H9 (cell line): Measurements from ENCODE around the gene DNASE1L3. TPM values are rescaled to one million over a fixed set of nuclear protein-coding genes. Genes with fewer than 3 reads are reported as not detected.

Source experiments
- DNase-seq: peaks from one replicate; pipeline ENCODE4 v3.0.0-alpha.2; 2017
- H2AFZ ChIP-seq: one replicate; pipeline ENCODE4 v1.6.1; 2013; ENCODE audit warnings: mild to moderate bottlenecking, low read length, control low read depth, moderate library complexity
- H2AK5ac ChIP-seq: 2 replicates; pipeline ENCODE4 v1.6.1; 2013; ENCODE audit warnings: low read length, control low read depth, mixed read lengths; ENCODE audit not compliant: insufficient read length
- H2BK120ac ChIP-seq: one replicate; pipeline ENCODE4 v1.6.1; 2013; ENCODE audit warnings: low read depth, mild to moderate bottlenecking, low read length, control low read depth, inconsistent platforms; ENCODE audit not compliant: poor library complexity, severe bottlenecking
- H2BK12ac ChIP-seq: 2 replicates; pipeline ENCODE4 v1.6.1; 2013; ENCODE audit warnings: low read length, control low read depth, mixed read lengths, low read depth; ENCODE audit not compliant: insufficient read length
- H2BK15ac ChIP-seq: 2 replicates; pipeline ENCODE4 v1.6.1; 2013; ENCODE audit warnings: low read depth, low read length, control low read depth
- H2BK20ac ChIP-seq: one replicate; pipeline ENCODE4 v1.6.1; 2013; ENCODE audit warnings: low read depth, mild to moderate bottlenecking, low read length, control low read depth, inconsistent platforms; ENCODE audit not compliant: poor library complexity, severe bottlenecking
- H2BK5ac ChIP-seq: 2 replicates; pipeline ENCODE4 v1.6.1; 2013; ENCODE audit warnings: low read length, control low read depth, mixed read lengths; ENCODE audit not compliant: insufficient read length
- H3K14ac ChIP-seq: 2 replicates; pipeline ENCODE4 v1.6.1; 2013; ENCODE audit warnings: low read length, control low read depth; ENCODE audit not compliant: insufficient read depth
- H3K18ac ChIP-seq: 2 replicates; pipeline ENCODE4 v1.6.1; 2013; ENCODE audit warnings: low read depth, mild to moderate bottlenecking, mixed read lengths, low read length, control low read depth; ENCODE audit not compliant: insufficient read length
- H3K23ac ChIP-seq: 2 replicates; pipeline ENCODE4 v1.6.1; 2013; ENCODE audit warnings: low read length, control low read depth, mixed read lengths, low read depth; ENCODE audit not compliant: insufficient read length
- H3K23me2 ChIP-seq: 2 replicates; pipeline ENCODE4 v1.6.1; 2013; ENCODE audit warnings: low read depth, mild to moderate bottlenecking, mixed read lengths, low read length, control low read depth; ENCODE audit not compliant: insufficient read length, poor library complexity, severe bottlenecking
- H3K27ac ChIP-seq: 2 replicates; pipeline ENCODE4 v1.5.1; 2013; ENCODE audit warnings: low read length, control low read depth, mixed read lengths, low read depth; ENCODE audit not compliant: insufficient read length
- H3K27me3 ChIP-seq: 2 replicates; pipeline ENCODE4 v1.6.1; 2013; ENCODE audit warnings: low read length, control low read depth, inconsistent platforms; ENCODE audit not compliant: insufficient read depth
- H3K4ac ChIP-seq: 2 replicates; pipeline ENCODE4 v1.6.1; 2013; ENCODE audit warnings: low read depth, mild to moderate bottlenecking, control low read depth, inconsistent platforms, low read length, moderate library complexity
- H3K4me1 ChIP-seq: 2 replicates; pipeline ENCODE4 v1.6.1; 2013; ENCODE audit warnings: low read length, control low read depth, inconsistent platforms; ENCODE audit not compliant: insufficient read depth
- H3K4me2 ChIP-seq: 2 replicates; pipeline ENCODE4 v1.6.1; 2013; ENCODE audit warnings: low read length, control low read depth, mixed read lengths; ENCODE audit not compliant: insufficient read length, insufficient read depth
- H3K56ac ChIP-seq: 2 replicates; pipeline ENCODE4 v1.6.1; 2013; ENCODE audit warnings: low read depth, mild to moderate bottlenecking, mixed read lengths, low read length, control low read depth; ENCODE audit not compliant: insufficient read length
- H3K79me1 ChIP-seq: 2 replicates; pipeline ENCODE4 v1.6.1; 2013; ENCODE audit warnings: low read depth, mild to moderate bottlenecking, moderate library complexity, low read length, control low read depth, inconsistent platforms; ENCODE audit not compliant: insufficient read depth, poor library complexity, severe bottlenecking
- H3K79me2 ChIP-seq: 2 replicates; pipeline ENCODE4 v1.6.1; 2013; ENCODE audit warnings: low read length, control low read depth, inconsistent platforms; ENCODE audit not compliant: insufficient read depth
- H3K9ac ChIP-seq: 2 replicates; pipeline ENCODE4 v1.6.1; 2013; ENCODE audit warnings: low read length, control low read depth, mixed read lengths; ENCODE audit not compliant: insufficient read length; ENCODE audit errors: extremely low read depth
- H3K9me3 ChIP-seq: one replicate; pipeline ENCODE4 v1.6.1; 2013; ENCODE audit warnings: low read depth, low read length, inconsistent platforms; ENCODE audit not compliant: control insufficient read depth
- H3T11ph ChIP-seq: one replicate; pipeline ENCODE4 v1.6.1; 2013; ENCODE audit warnings: mild to moderate bottlenecking, low read length, control low read depth, inconsistent platforms
- H4K20me1 ChIP-seq: one replicate; pipeline ENCODE4 v1.6.1; 2013; ENCODE audit not compliant: control insufficient read depth, insufficient read length, insufficient read depth
- H4K5ac ChIP-seq: 2 replicates; pipeline ENCODE4 v1.6.1; 2013; ENCODE audit warnings: low read depth, mild to moderate bottlenecking, mixed read lengths, low read length, control low read depth; ENCODE audit not compliant: insufficient read length
- H4K8ac ChIP-seq: replicated peaks from 2 replicates; pipeline ENCODE4 v1.6.1; 2013; ENCODE audit warnings: low read length, control low read depth, mixed read lengths, low read depth; ENCODE audit not compliant: insufficient read length
- H4K91ac ChIP-seq: 2 replicates; pipeline ENCODE4 v1.6.1; 2013; ENCODE audit warnings: low read depth, mild to moderate bottlenecking, moderate library complexity, mixed read lengths, low read length, control low read depth; ENCODE audit not compliant: insufficient read length
- H3K27ac Mint-ChIP-seq, 3 experiments: 2 replicates in 2 of 3; 3 replicates in 1 of 3; pipeline ENCODE4 v1.8.0; 2020 to 2021; ENCODE audit warnings: mixed read lengths in 3 of 3, mild to moderate bottlenecking in 1 of 3, moderate library complexity in 1 of 3
- H3K27me3 Mint-ChIP-seq: 2 replicates; pipeline ENCODE4 v1.8.0; 2021; ENCODE audit warnings: low read depth, mild to moderate bottlenecking, moderate library complexity, mixed read lengths
- H3K36me3 Mint-ChIP-seq, 3 experiments: 2 replicates in 2 of 3; 3 replicates in 1 of 3; pipeline ENCODE4 v1.8.0; 2020 to 2021; ENCODE audit warnings: low read depth in 3 of 3, mixed read lengths in 3 of 3; ENCODE audit not compliant: insufficient read depth in 1 of 3
- H3K4me1 Mint-ChIP-seq, 2 experiments: 2 replicates each; pipeline ENCODE4 v1.8.0; 2020; ENCODE audit warnings: mixed read lengths in 2 of 2
- H3K4me3 Mint-ChIP-seq, 2 experiments: 2 replicates in 1 of 2; 3 replicates in 1 of 2; pipeline ENCODE4 v1.8.0; 2020 to 2021; ENCODE audit warnings: mild to moderate bottlenecking in 2 of 2, mixed read lengths in 2 of 2, moderate library complexity in 1 of 2
- H3K9me3 Mint-ChIP-seq, 2 experiments: 2 replicates in 1 of 2; 3 replicates in 1 of 2; pipeline ENCODE4 v1.8.0; 2020; ENCODE audit warnings: mild to moderate bottlenecking in 2 of 2, mixed read lengths in 2 of 2, moderate library complexity in 1 of 2
- CTCF ChIP-seq: fragments of 200-600 bp; sonication (generic); conservative IDR thresholded peaks from 3 replicates; pipeline ENCODE4 v1.8.0; 2021; ENCODE audit warnings: antibody characterized with exemption, mild to moderate bottlenecking
- WGBS: extraction: QIAGEN DNeasy Blood & Tissue Kit; methylation state at CpG from one replicate; pipeline ENCODE4 v1.1.7; 2013; ENCODE audit warnings: missing lambda C conversion rate, low lambda C conversion rate, mixed read lengths; ENCODE audit not compliant: insufficient read length; ENCODE audit errors: extremely low coverage; 5-methylcytosine and 5-hydroxymethylcytosine counted together
- total RNA-seq: library from RNA; stranded (reverse); gene quantifications from 2 replicates; pipeline ENCODE4 v1.2.1, GENCODE V29; 2021

DNASE1L3 gene
- total RNA-seq, 1 experiment from 2014 or later, result not detected

GRCh38 chr3:58231666-58232065 is 20.9 kb upstream of the DNASE1L3 start:
- Mint-ChIP-seq H3K9me3 (no peaks in the 10 kb centered on the region), H3K36me3 (no peaks in the 10 kb centered on the region), H3K4me1 (peaks cover 3 to 5% of the 10 kb centered on the region in 2 experiments), H3K4me3 (no peak overlapping the region), H3K27me3 (peaks cover 64% of the 10 kb centered on the region), H3K27ac (no peak overlapping the region)
- Histone ChIP-seq H3K23ac (no peak overlapping the region), H3K56ac (no peak overlapping the region), H3K4me1 (no peaks in the 10 kb centered on the region), H2AK5ac (no peak overlapping the region), H3T11ph (no peak overlapping the region), H3K79me2 (no peaks in the 10 kb centered on the region), H3K14ac (no peak overlapping the region), H2BK12ac (no peak overlapping the region), H3K4ac (no peak overlapping the region), H4K91ac (no peak overlapping the region), H2AFZ (no peak overlapping the region), H3K23me2 (peaks cover 3% of the 10 kb centered on the region), H2BK120ac (no peak overlapping the region), H4K8ac (no peak overlapping the region), H3K4me2 (no peak overlapping the region), H3K9me3 (no peaks in the 10 kb centered on the region), H2BK20ac (no peak overlapping the region), H3K79me1 (no peaks in the 10 kb centered on the region), H3K9ac (no peak overlapping the region), H2BK15ac (no peak overlapping the region), H4K20me1 (no peaks in the 10 kb centered on the region), H2BK5ac (no peak overlapping the region), H3K27me3 (peaks cover 6% of the 10 kb centered on the region; the same call in 1 of the 2 replicates), H3K18ac (no peak overlapping the region), H4K5ac (no peak overlapping the region), H3K27ac (no peak overlapping the region)
- no peak for TF ChIP-seq CTCF
- no CpG with 5 or more reads among the region's 2 CpGs for WGBS
- no peak for DNase-seq
